ENCODE results near the gene BMI1. TPM values are rescaled to one million over a fixed set of nuclear protein-coding genes. Genes with fewer than 3 reads are reported as not detected.

Gene BMI1
- 50.1 TPM for total RNA-seq

DNA sequence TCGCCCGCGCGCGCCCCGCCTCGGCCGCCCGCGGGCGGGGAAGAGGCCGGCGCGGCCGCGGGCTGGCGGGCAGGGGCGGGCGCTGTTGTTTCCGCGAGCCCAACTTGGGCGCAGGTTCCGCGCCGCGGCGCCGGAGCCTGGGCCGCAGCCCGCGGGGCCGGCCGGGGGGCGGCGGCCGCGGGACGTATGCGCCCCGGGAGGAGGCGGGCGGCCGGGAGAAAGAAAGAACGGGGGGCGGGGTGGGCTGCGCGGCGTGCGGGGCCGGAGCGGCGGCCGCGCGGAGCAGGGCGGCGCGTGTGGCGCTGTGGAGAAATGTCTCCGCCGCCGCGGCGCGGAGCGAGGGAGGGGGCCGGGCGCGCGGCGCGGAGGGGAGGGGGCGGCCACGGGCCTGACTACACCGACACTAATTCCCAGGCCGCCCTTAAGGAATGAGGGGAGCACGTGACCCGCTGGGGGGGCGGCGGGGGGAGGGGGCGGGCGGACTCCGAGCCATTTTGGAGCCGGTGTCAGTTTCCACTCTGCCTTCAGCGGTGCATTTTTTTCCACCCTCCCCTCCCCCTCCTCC is at the start of gene BMI1:
Gene BMI1, plus strand, starts transcription at position 509 of the 565 bp plus-strand sequence. CDS start 5,351 bp downstream, outside the sequence.
- Histone ChIP-seq H3K27ac (peak within 1 kb of the TSS; percentile 91 to 97), H3K4me3 (peak within 1 kb of the TSS; percentile 96 to 100), H3K27me3 (no peaks in the 10 kb centered on the region), H3K9me3 (no peaks in the 10 kb centered on the region), H3K36me3 (no peaks in the 10 kb centered on the region), H3K4me1 (peaks cover 12 to 41% of the 10 kb centered on the region in 2 donors)
- peak in 1 of 2 donors; percentile 88 for DNase-seq (ENCODE audit: low spot score in 2 of 2)
- TF ChIP-seq, protein P1, sequence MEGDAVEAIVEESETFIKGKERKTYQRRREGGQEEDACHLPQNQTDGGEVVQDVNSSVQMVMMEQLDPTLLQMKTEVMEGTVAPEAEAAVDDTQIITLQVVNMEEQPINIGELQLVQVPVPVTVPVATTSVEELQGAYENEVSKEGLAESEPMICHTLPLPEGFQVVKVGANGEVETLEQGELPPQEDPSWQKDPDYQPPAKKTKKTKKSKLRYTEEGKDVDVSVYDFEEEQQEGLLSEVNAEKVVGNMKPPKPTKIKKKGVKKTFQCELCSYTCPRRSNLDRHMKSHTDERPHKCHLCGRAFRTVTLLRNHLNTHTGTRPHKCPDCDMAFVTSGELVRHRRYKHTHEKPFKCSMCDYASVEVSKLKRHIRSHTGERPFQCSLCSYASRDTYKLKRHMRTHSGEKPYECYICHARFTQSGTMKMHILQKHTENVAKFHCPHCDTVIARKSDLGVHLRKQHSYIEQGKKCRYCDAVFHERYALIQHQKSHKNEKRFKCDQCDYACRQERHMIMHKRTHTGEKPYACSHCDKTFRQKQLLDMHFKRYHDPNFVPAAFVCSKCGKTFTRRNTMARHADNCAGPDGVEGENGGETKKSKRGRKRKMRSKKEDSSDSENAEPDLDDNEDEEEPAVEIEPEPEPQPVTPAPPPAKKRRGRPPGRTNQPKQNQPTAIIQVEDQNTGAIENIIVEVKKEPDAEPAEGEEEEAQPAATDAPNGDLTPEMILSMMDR (IDR thresholded peaks at IDR 0.05), result no peak
- intact Hi-C loops (cut with DNase I), result loop anchor here (1.0 to 10.0 kb wide), 6 partner anchors 20 to 1117 kb away; partner anchors contain the start of genes DNAJC1, MSRB2, OTUD1 and SKIDA1

DNA sequence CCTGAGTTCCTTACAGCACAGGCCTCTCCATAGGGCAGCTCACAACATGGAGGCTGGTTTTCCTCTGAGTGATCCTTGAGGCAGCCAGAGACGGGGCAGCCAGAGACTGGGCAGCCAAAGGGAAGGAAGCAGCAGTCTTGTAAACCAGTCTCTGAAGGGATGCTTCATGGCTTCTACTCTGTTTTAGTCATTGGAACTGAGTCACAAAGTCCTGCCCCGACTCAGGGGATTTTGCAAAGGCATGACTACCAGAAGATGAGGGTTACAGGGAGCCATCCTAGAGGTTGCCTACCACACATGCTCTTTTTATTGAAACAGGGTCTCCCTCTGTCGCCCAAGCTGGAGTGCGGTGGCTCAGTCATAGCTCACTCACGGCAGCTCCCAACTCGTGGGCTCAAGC is 49.1 kb upstream of the BMI1 start:
- TF ChIP-seq, protein P1 (IDR thresholded peaks at IDR 0.05), result no peak
- Histone ChIP-seq H3K27me3 (no peaks in the 10 kb centered on the region), H3K27ac (no peak overlapping the region), H3K4me3 (no peak overlapping the region), H3K9me3 (no peaks in the 10 kb centered on the region), H3K36me3 (no peaks in the 10 kb centered on the region), H3K4me1 (no peaks in the 10 kb centered on the region)
- intact Hi-C loops (cut with DNase I), result no loop called here
- DNase-seq (ENCODE audit: low spot score in 2 of 2), result no peak

DNA sequence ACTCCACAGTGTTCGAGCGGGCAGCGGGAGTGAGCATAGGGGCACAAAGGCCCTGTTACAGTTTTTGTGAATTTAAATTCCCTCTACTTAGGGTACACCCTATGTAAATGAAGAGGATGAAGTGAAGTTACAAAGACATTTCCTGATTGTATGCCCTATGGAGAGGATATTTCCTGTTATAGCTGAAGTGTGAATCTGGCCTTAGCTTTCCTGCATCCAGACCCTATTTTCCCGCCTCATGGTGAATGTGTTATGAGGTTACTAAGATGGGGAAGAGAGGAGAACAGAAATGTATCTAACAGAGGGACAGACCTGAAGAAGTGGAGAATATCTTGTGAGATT is 42.5 kb upstream of the BMI1 start:
- Histone ChIP-seq H3K9me3 (no peaks in the 10 kb centered on the region), H3K36me3 (no peaks in the 10 kb centered on the region), H3K27me3 (no peaks in the 10 kb centered on the region), H3K27ac (no peak overlapping the region), H3K4me3 (no peak overlapping the region), H3K4me1 (no peaks in the 10 kb centered on the region)
- TF ChIP-seq, protein P1 (IDR thresholded peaks at IDR 0.05), result no peak
- intact Hi-C loops (cut with DNase I), result no loop called here
- no peak for DNase-seq (ENCODE audit: low spot score in 2 of 2)

DNA sequence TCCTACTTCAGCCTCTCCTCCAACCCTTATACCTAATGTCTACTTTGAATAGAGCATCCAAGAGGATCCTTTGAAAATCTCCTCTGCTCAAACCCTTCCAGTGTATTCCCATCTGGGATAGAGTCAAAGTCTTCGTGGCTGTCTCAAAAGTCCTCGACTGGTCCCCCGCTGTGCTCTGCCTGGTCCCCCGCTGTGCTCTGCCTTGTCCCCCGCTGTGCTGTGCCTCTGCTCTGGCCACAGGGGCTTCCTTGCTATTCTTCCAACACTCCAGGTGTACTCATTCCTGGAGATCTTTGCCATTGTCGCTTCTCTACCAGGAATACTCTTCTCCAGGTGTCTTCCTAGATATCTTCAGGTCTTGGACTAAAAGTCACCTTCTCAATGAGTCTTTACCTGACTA is 40.8 kb upstream of the BMI1 start:
- intact Hi-C loops (cut with DNase I), result no loop called here
- no peak overlapping the region for H3K27ac ChIP-seq
- H3K27me3 ChIP-seq, result no peaks in the 10 kb centered on the region
- no peaks in the 10 kb centered on the region for H3K9me3 ChIP-seq
- no peak for DNase-seq (ENCODE audit: low spot score in 2 of 2)
- no peak overlapping the region for H3K4me3 ChIP-seq
- H3K4me1 ChIP-seq, result no peaks in the 10 kb centered on the region
- H3K36me3 ChIP-seq, result no peaks in the 10 kb centered on the region
- TF ChIP-seq, protein P1 (IDR thresholded peaks at IDR 0.05), result no peak

DNA sequence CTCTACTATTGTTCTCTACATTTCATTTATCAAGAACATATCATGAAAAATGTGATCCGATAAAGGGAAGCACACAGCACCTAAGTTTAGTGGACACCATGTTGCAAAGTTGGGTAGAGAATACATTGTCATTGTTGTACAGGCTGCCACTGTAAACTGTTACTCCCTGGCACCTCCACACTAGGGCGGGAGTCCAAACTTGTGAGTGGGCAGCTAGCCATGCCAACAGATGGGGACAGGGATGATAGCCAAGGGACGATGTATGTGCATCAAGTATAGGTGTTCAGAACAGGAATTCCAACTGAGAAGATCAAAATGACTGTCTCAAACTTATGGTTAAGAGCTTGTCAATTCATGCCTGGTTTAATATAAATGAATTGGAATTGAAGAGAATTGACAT is 35.8 kb upstream of the BMI1 start:
- TF ChIP-seq, protein P1 (IDR thresholded peaks at IDR 0.05), result no peak
- no peak overlapping the region for H3K27ac ChIP-seq
- H3K4me3 ChIP-seq, result no peak overlapping the region
- no peaks in the 10 kb centered on the region for H3K36me3 ChIP-seq
- H3K27me3 ChIP-seq, result no peaks in the 10 kb centered on the region
- DNase-seq (ENCODE audit: low spot score in 2 of 2), result no peak
- no peaks in the 10 kb centered on the region for H3K4me1 ChIP-seq
- no peaks in the 10 kb centered on the region for H3K9me3 ChIP-seq
- intact Hi-C loops (cut with DNase I), result no loop called here

Measured in ascending aorta (tissue), 2 donors.